ENCODE data around the gene CLCNKA.

The CLCNKA gene

GRCh38 chr1:16013908-16014258 is 8.0 kb upstream of the CLCNKA start:
- TF ChIP-seq CTCF (IDR thresholded peaks at IDR 0.05; ENCODE audit: low read depth, low read length, missing control alignments): no peak
- DNase-seq (ENCODE audit: low read depth): no peak
- no peak overlapping the region; the same call in 1 of the 2 replicates for H3K4me3 ChIP-seq (ENCODE audit: low read depth, low read length)

DNA sequence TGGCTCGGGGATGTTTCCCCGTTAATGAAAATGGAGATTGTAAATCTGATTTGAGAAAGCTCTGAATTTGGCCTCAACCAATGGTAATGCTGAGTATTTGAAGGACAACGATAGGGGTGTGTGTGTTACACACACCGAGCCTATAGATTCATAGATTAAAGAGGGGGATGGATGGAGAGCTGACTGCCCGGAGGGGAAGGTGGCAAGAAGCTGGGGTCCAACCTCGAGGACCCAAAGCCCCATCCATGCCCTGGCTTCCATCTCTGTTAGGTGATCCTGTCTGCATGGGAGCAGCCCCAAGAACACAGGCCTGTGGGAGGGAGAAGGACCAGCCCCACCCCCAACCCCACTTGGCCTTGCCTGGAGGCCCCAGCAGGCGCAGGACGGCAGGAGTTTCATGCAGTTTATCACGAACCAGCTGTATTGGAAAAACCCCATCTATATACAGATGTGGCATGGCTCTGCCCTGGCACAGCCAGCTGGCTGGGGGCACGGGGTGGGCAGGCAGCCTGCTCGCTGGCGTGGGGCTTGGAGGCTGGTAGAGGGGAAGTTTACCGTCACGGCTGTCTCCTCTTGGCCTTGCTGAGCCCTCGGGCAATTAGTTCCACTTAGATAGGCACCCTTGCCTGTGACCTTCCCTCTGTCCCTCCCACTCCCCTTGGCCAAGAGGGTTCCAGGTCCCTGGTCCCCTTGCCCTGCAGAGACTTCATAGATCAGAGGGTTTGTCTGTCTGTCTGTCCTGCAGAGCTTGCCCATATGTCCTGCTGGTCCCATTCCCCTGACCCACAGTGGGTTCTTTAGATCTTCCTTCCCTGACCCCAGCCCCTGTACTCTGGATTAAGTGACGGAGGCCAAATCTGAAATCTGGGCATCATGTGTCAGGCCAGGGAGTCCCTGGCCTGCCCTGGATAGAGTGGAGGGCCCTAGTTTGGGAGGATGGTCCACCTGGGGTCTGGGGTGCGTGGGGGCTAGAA is 7.0 kb upstream of the CLCNKA start:
- no peak for DNase-seq (ENCODE audit: low read depth)
- H3K4me3 ChIP-seq (ENCODE audit: low read depth, low read length): no peak overlapping the region
- TF ChIP-seq CTCF (IDR thresholded peaks at IDR 0.05; ENCODE audit: low read depth, low read length, missing control alignments): no peak

GRCh38 chr1:16015491-16015890 is 6.3 kb upstream of the CLCNKA start:
- H3K4me3 ChIP-seq (ENCODE audit: low read depth, low read length): no peak overlapping the region
- no peak for DNase-seq (ENCODE audit: low read depth)
- TF ChIP-seq CTCF (IDR thresholded peaks at IDR 0.05; ENCODE audit: low read depth, low read length, missing control alignments): no peak

DNA sequence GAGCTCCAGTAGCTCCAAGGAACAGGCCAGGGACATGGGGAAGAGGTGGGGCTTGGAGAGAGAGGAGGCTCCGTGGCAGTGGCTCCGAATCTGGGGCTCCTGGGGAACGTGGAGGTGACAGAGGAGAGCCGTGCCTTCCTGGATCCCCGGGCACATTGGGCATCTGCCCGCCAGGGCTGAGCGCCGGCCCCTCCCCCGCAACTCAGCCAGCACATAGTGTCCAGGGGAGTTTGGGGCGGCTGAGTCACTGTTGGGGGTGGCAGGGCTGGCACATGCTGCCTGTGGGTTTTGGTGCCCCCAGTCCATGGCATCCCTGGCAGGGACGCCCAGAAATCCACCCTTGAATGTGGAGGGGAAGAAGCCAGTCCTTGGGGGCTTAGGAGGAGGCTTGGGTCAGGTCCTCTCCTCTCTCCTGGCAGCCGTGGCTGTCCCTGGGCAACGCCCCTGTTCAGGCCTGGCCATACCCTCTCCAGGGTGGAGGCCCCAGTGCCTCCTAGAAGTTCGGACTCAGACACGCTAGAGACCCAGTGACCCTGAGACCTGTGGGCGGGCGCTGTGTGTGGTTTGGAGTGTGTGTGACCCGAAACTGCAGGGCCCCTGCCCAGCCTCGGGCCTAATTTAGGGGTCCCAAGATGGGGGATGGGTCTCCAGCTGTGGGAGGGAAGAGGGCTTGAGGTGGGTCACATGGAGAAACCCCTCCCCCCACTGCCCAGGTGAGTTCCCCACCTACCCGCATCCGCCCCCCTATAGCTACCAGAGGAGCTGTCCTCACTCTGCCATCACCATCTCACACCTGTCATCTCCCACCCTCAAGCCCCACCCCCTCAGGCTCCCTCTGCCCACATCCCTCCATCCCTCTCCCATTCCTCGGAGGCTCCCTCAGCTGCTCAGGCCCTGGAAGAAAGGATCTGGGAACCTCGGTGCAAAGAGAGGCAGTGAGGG is 5.6 kb upstream of the CLCNKA start:
- H3K4me3 ChIP-seq (ENCODE audit: low read depth, low read length): no peak overlapping the region
- no peak for DNase-seq (ENCODE audit: low read depth)
- no peak for TF ChIP-seq CTCF (IDR thresholded peaks at IDR 0.05; ENCODE audit: low read depth, low read length, missing control alignments)

- H3K4me3 ChIP-seq (ENCODE audit: low read depth, low read length): no peak overlapping the region
- TF ChIP-seq CTCF (IDR thresholded peaks at IDR 0.05; ENCODE audit: low read depth, low read length, missing control alignments): no peak
- DNase-seq (ENCODE audit: low read depth): no peak
Measured at GRCh38 chr1:16017076-16017460, 4.8 kb upstream of the CLCNKA start.

DNA sequence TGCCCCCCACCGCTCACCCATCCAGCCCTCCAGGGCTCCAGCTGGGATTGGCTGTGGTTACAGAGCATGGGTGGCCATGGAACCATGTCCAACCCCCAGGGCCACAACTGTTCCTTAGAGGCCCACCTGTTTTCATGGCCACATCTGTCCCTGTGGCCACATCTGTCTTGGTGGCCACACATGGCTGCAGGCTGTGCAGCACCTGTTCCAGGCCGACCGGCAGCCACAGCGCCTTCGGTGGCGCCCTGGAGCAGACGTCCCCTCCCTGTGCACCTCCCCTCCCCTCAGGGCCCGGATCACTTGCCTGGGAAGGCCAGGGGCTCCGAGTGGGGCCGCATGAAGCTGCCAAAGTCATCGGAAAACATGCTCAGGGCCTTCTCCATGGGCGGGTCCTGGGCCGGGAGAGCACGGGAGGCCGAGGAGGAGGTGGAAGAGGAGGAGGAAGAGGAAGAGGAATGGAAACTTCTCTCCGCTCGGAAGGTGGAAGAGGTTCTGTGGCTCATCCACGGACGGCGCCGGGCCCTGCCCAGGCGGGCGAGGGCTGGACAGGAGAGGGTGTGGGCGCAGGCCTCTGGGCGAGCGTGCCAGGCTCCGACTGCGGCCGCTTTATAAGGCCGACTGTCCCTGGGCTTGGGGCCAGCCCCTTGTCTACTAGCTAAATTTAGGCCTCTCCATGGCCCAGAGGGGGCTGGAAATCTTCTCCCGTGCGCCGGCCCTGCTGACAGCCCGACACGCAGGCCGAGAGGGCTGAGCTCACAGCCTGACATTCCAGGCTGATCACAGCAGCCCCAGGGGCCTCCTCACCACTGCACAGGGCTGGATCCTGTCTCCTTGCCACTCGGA is 4.2 kb upstream of the CLCNKA start, which contains the start of gene HSPB7:
TSS of gene HSPB7 (minus strand) at position 583 of the 843 bp plus-strand sequence. CDS start at position 503, 80 bp downstream.
- H3K4me3 ChIP-seq (ENCODE audit: low read depth, low read length): no peak within 1 kb of the TSS
- DNase-seq (ENCODE audit: low read depth): no peak
- peak; percentile 15 for TF ChIP-seq CTCF (IDR thresholded peaks at IDR 0.05; ENCODE audit: low read depth, low read length, missing control alignments)

Measured in GM12864 (cell line).